Endothelial cell of umbilical vein (primary cell): ENCODE measurements around the gene FBXL4. TPM values are rescaled to one million over a fixed set of nuclear protein-coding genes. Genes with fewer than 3 reads are reported as not detected.

Experiments
- BruUV-seq: library from RNA; stranded (reverse); fragments of 400-500 nt; replicated peaks from 2 replicates; lab custom pipeline; 2021; lab: Mats Ljungman, UMichigan
- CTCF ChIA-PET: fragments of 300-600, 350-600 bp; sonication (Branson Sonifier 250); formaldehyde crosslinking; loops from one replicate; lab custom pipeline; 2021; ENCODE audit warnings: antibody characterized with exemption, inconsistent platforms; lab: Charles Lee
- POLR2A ChIA-PET: fragments of 300-600, 350-600 bp; sonication (Branson Sonifier 250); formaldehyde crosslinking; loops from one replicate; lab custom pipeline; 2021; ENCODE audit warnings: antibody characterized with exemption, inconsistent platforms; lab: Charles Lee
- DNase-seq: peaks from one replicate; pipeline ENCODE4 v3.0.0-alpha.2; 2011; ENCODE audit warnings: low read depth, low spot score
- FAIRE-seq: peaks from 2 replicates; lab custom pipeline; 2011; peaks lifted over from hg19 to GRCh38; lab: Jason Lieb, UNC
- H2AFZ ChIP-seq: 2 replicates; pipeline ENCODE4 v1.6.0; 2012; ENCODE audit warnings: low read depth, low read length, control low read depth, inconsistent platforms
- H3K27ac ChIP-seq: 2 replicates; pipeline ENCODE4 v1.5.1; 2011; ENCODE audit warnings: low read depth, mild to moderate bottlenecking, control low read depth, low read length, moderate library complexity; ENCODE audit not compliant: insufficient read depth
- H3K27me3 ChIP-seq, 2 experiments: 2 replicates each; pipeline versions ENCODE4 v1.6.0 to v1.6.1; 2011; ENCODE audit warnings: low read length in 2 of 2, mixed read lengths in 1 of 2; ENCODE audit not compliant: control insufficient read depth in 2 of 2, insufficient read depth in 2 of 2
- H3K36me3 ChIP-seq, 2 experiments: 2 replicates in 1 of 2; 3 replicates in 1 of 2; pipeline ENCODE4 v1.5.1; 2011; ENCODE audit warnings: low read length in 2 of 2, mild to moderate bottlenecking in 1 of 2, moderate library complexity in 1 of 2; ENCODE audit not compliant: control insufficient read depth in 2 of 2, insufficient read depth in 2 of 2; ENCODE audit errors: extremely low read depth in 1 of 2
- H3K4me1 ChIP-seq: 3 replicates; pipeline ENCODE4 v1.5.1; 2011; ENCODE audit warnings: mild to moderate bottlenecking, low read length; ENCODE audit not compliant: control insufficient read depth, insufficient read depth; ENCODE audit errors: extremely low read depth
- H3K4me2 ChIP-seq: 2 replicates; pipeline ENCODE4 v1.6.1; 2011; ENCODE audit warnings: low read length, control low read depth, mixed read lengths; ENCODE audit not compliant: insufficient read depth
- H3K4me3 ChIP-seq, 3 experiments: fragments of 200-600 bp in 1 of 3; sonication (generic), shearing (Covaris generic) in 1 of 3; replicated peaks in 1 of 3; 2 replicates each; pipeline ENCODE4 v1.5.1; 2011 to 2016; ENCODE audit warnings: control low read depth in 3 of 3, low read length in 3 of 3, mild to moderate bottlenecking in 2 of 3, inconsistent platforms in 1 of 3, low read depth in 1 of 3, moderate library complexity in 1 of 3; ENCODE audit not compliant: insufficient read depth in 1 of 3
- H3K79me2 ChIP-seq: 2 replicates; pipeline ENCODE4 v1.6.0; 2012; ENCODE audit warnings: low read length, inconsistent platforms; ENCODE audit not compliant: control insufficient read depth, insufficient read depth
- H3K9ac ChIP-seq: replicated peaks from 2 replicates; pipeline ENCODE3; 2011; ENCODE audit warnings: low read length, control low read depth; ENCODE audit not compliant: insufficient read depth; ENCODE audit errors: extremely low read depth
- H3K9me1 ChIP-seq: replicated peaks from 3 replicates; pipeline ENCODE4 v1.6.0; 2011; ENCODE audit warnings: mild to moderate bottlenecking, low read length; ENCODE audit not compliant: control insufficient read depth, insufficient read depth; ENCODE audit errors: extremely low read depth
- H3K9me3 ChIP-seq: replicated peaks from 2 replicates; pipeline ENCODE4 v1.5.1; 2012; ENCODE audit warnings: low read length, inconsistent platforms; ENCODE audit not compliant: control insufficient read depth, insufficient read depth
- H4K20me1 ChIP-seq: replicated peaks from 2 replicates; pipeline ENCODE3; 2011; ENCODE audit warnings: mild to moderate bottlenecking, low read length; ENCODE audit not compliant: control insufficient read depth, insufficient read depth; ENCODE audit errors: extremely low read depth
- FOS ChIP-seq: IDR thresholded peaks from 2 replicates; pipeline ENCODE4 v1.6.1; 2011; ENCODE audit warnings: mild to moderate bottlenecking, low read length, moderate library complexity, borderline replicate concordance; ENCODE audit not compliant: insufficient read depth
- GATA2 ChIP-seq: IDR thresholded peaks from 2 replicates; pipeline ENCODE4 v1.7.0; 2011; ENCODE audit warnings: low read depth, mild to moderate bottlenecking, moderate library complexity, mixed read lengths, low read length; ENCODE audit not compliant: insufficient read length, insufficient read depth
- JUN ChIP-seq: IDR thresholded peaks from 2 replicates; pipeline ENCODE4 v1.6.1; 2011; ENCODE audit warnings: borderline replicate concordance, low read depth; ENCODE audit not compliant: insufficient read length, insufficient read depth
- MYC ChIP-seq: IDR thresholded peaks from one replicate; pipeline ENCODE4 v1.6.1; 2011; ENCODE audit warnings: mild to moderate bottlenecking, low read depth, low read length
- POLR2A ChIP-seq: IDR thresholded peaks from 2 replicates; pipeline ENCODE4 v1.6.1; 2012; ENCODE audit warnings: low read depth, mild to moderate bottlenecking, control low read depth, low read length
- POLR2AphosphoS5 ChIP-seq: IDR thresholded peaks from 2 replicates; pipeline ENCODE4 v1.6.1; 2012; ENCODE audit warnings: low read depth, mild to moderate bottlenecking, control low read depth, low read length, moderate library complexity; ENCODE audit not compliant: insufficient read depth
- dilution Hi-C: fragments of 300-500 bp; cut with MboI; formaldehyde crosslinking; loops from one replicate; pipeline ENCODE4 v1.15.0; 2019; ENCODE audit warnings: low sequenced_read_pairs; ENCODE audit not compliant: extremely low pct_ligation_motif_present
- intact Hi-C: fragments of 100-400 bp; cut with micrococcal nuclease; formaldehyde crosslinking; loops from one replicate; pipeline ENCODE4 v1.10.0; 2022
- polyA plus RNA-seq, 4 experiments: library from polyadenylated mRNA; depleted of rRNA in 3 of 4; stranded (reverse) in 3 of 4; unstranded in 1 of 4; fragments of >200 nt; gene quantifications; 2 replicates each; pipeline versions ENCODE4 v1.2.1 to v1.2.3, GENCODE V29; 2011 to 2012; ENCODE audit warnings: missing spikeins in 1 of 4
- total RNA-seq: library from RNA; stranded (reverse); gene quantifications from 2 replicates; pipeline ENCODE4 v1.2.3, GENCODE V29; 2021
- TF ChIP-seq, protein P1 (sequence below), 2 donors: IDR thresholded peaks; 1 replicate in 1 of 2; 2 replicates in 1 of 2; pipeline ENCODE4 v1.5.1; 2011; ENCODE audit warnings: low read length in 2 of 2, mild to moderate bottlenecking in 2 of 2, moderate library complexity in 2 of 2, control low read depth in 1 of 2, inconsistent platforms in 1 of 2, low read depth in 1 of 2; ENCODE audit not compliant: insufficient read depth in 1 of 2; ENCODE audit errors: extremely low read depth in 1 of 2

The FBXL4 gene
- total and polyA plus RNA-seq, 2 donors (not counting 3 experiments of a cell fraction or from before 2014, with no cell fraction given): 7.0 to 9.8 TPM

DNA sequence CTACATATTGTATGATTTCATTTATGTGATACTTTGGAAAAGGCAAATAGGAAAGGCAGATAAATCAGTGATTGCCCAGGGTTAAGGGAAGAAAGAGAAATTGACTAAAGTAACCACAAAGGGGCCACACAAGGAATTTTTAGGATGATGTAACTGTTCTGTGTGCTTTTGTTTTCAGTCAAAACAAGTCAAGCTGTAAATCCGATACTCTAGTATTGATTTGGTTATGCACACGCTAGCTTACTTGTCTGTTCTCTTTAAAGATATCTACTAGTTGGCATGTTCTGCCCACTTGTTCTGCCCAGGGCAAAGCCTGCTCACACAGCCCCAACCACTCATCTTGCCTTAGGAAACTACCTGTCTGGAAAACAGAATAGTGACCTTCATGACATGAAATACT lies 6.4 kb downstream of the FBXL4 start:
- Histone ChIP-seq H3K4me1 (no peaks in the 10 kb centered on the region), H3K9ac (no peak overlapping the region), H4K20me1 (no peaks in the 10 kb centered on the region), H3K27me3 (no peaks in the 10 kb centered on the region), H3K9me1 (no peaks in the 10 kb centered on the region), H3K4me2 (no peak overlapping the region), H3K4me3 (no peak overlapping the region), H3K79me2 (peaks cover 19% of the 10 kb centered on the region), H2AFZ (no peak overlapping the region), H3K36me3 (no peaks in the 10 kb centered on the region), H3K9me3 (no peaks in the 10 kb centered on the region), H3K27ac (no peak overlapping the region)
- ChIA-PET CTCF (no interaction called here), POLR2A (no interaction called here)
- no peak for TF ChIP-seq MYC
- no peak for TF ChIP-seq FOS
- no peak for TF ChIP-seq JUN
- no peak for TF ChIP-seq POLR2A
- no peak for TF ChIP-seq POLR2AphosphoS5
- TF ChIP-seq, protein P1, sequence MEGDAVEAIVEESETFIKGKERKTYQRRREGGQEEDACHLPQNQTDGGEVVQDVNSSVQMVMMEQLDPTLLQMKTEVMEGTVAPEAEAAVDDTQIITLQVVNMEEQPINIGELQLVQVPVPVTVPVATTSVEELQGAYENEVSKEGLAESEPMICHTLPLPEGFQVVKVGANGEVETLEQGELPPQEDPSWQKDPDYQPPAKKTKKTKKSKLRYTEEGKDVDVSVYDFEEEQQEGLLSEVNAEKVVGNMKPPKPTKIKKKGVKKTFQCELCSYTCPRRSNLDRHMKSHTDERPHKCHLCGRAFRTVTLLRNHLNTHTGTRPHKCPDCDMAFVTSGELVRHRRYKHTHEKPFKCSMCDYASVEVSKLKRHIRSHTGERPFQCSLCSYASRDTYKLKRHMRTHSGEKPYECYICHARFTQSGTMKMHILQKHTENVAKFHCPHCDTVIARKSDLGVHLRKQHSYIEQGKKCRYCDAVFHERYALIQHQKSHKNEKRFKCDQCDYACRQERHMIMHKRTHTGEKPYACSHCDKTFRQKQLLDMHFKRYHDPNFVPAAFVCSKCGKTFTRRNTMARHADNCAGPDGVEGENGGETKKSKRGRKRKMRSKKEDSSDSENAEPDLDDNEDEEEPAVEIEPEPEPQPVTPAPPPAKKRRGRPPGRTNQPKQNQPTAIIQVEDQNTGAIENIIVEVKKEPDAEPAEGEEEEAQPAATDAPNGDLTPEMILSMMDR (IDR thresholded peaks at IDR 0.05; ENCODE audit: extremely low read depth in 1 of 2, insufficient read depth in 1 of 2, low read depth in 1 of 2, low read length in 2 of 2): no peak
- no peak for TF ChIP-seq GATA2
- no peak for FAIRE-seq
- intact Hi-C loops: no loop called here
- DNase-seq: no peak
- dilution Hi-C loops: no loop called here
- no TSS peak for BruUV-seq
